Progenitor cell of endocrine pancreas (in vitro differentiated cells): ENCODE data around the gene ARL11. TPM values are rescaled to one million over a fixed set of nuclear protein-coding genes. Genes with fewer than 3 reads are reported as not detected.
"Not testable (repeated sequence)": the region's sequence is repeated elsewhere in the genome, so short reads cannot be mapped to it uniquely, and the experiment has no call there.

Experiments used
- DNase-seq: peaks from one replicate; pipeline ENCODE4 v3.0.0; 2021; ENCODE audit warnings: low spot score; ENCODE audit not compliant: unreplicated experiment
- H3K27ac Mint-ChIP-seq: 2 replicates; pipeline ENCODE4 v1.8.0; 2021; ENCODE audit warnings: mild to moderate bottlenecking, moderate library complexity, mixed read lengths
- H3K27me3 Mint-ChIP-seq: 2 replicates; pipeline ENCODE4 v1.8.0; 2021; ENCODE audit warnings: mixed read lengths
- H3K36me3 Mint-ChIP-seq: 2 replicates; pipeline ENCODE4 v1.8.0; 2022; ENCODE audit warnings: mixed read lengths; ENCODE audit not compliant: insufficient read depth
- H3K4me1 Mint-ChIP-seq: 2 replicates; pipeline ENCODE4 v1.8.0; 2021; ENCODE audit warnings: low read depth, mixed read lengths
- H3K4me3 Mint-ChIP-seq: 2 replicates; pipeline ENCODE4 v1.8.0; 2021; ENCODE audit warnings: low read depth, mild to moderate bottlenecking, moderate library complexity, mixed read lengths
- H3K9me3 Mint-ChIP-seq: 2 replicates; pipeline ENCODE4 v1.8.0; 2021; ENCODE audit warnings: low read depth, mixed read lengths
- CTCF ChIP-seq: fragments of 200-600 bp; sonication (generic); IDR thresholded peaks from one replicate; pipeline ENCODE4 v1.5.0; 2021; ENCODE audit warnings: antibody characterized with exemption, mild to moderate bottlenecking; ENCODE audit not compliant: unreplicated experiment
- total RNA-seq: library from RNA; stranded (reverse); gene quantifications from 2 replicates; pipeline ENCODE4 v1.2.1, GENCODE V29; 2021

The ARL11 gene
- total RNA-seq, 1 donor from 2014 or later, result 0.10 TPM

DNA sequence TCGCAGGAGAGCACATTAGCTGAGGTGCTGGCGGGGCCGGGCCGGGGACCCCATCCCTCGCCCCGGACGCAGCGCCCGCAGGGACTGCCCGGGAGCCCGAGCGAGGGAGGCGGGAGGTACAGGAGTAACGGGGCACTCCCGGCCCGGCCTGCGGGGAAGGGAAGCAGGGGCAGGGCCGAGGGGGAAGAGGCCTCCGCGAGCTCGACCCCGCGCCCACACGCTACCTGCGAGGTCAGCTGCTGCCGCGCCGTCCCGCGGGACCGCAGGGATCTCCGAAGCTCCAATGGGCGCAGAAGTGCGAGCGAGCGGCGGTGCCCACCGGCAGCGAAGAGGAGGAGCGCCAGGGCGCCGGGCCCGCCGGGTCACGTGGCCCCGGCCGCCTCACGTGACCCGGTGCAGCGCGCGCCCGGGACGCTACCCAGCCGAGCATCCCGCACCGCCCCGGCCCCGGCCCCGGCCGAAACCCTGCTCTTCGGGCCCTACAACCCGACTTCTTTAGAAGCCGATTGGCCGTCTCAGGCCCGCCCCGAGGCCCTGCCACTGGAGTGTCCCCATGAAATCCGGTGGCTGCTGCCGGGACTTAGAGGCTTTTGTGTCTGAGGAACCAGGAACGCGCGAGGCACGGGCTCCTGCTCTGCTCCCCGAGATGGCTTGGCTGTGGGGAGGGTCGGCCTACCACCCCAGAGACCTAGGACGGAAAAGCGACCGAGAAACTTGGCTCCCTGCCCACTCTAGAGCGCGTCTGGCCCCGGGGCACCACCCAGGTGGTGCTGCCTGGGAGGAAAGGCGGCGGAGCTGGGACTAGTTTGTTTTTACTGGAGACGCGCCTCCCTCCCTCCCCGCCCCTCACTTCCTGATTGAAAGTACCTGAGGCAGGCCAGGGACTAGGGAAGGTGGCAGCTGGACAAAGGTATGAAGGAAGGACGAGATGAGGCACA, 42.8 kb upstream of the ARL11 start, which contains the start of gene RCBTB1:
Gene RCBTB1, minus strand, starts transcription at position 339 of the 938 bp plus-strand sequence. CDS start 18,279 bp downstream, outside the sequence.
- TF ChIP-seq CTCF, result no peak
- peak within 1 kb of the TSS; percentile 84 for H3K4me3 Mint-ChIP-seq
- peaks cover 20% of the 10 kb centered on the region for H3K4me1 Mint-ChIP-seq
- peak; percentile 55 for DNase-seq
- H3K27me3 Mint-ChIP-seq, result no peaks in the 10 kb centered on the region
- no peaks in the 10 kb centered on the region for H3K9me3 Mint-ChIP-seq
- peaks cover 2% of the 10 kb centered on the region for H3K36me3 Mint-ChIP-seq
- peak within 1 kb of the TSS; percentile 98 for H3K27ac Mint-ChIP-seq

GRCh38 chr13:49586717-49587116, 41.6 kb upstream of the ARL11 start:
- H3K36me3 Mint-ChIP-seq, result no peaks in the 10 kb centered on the region
- H3K9me3 Mint-ChIP-seq, result no peaks in the 10 kb centered on the region
- no peak for TF ChIP-seq CTCF
- peak overlapping the region; percentile 98 for H3K27ac Mint-ChIP-seq
- H3K4me1 Mint-ChIP-seq, result peaks cover 20% of the 10 kb centered on the region
- H3K4me3 Mint-ChIP-seq, result peak overlapping the region; percentile 84
- no peak for DNase-seq
- H3K27me3 Mint-ChIP-seq, result no peaks in the 10 kb centered on the region

DNA sequence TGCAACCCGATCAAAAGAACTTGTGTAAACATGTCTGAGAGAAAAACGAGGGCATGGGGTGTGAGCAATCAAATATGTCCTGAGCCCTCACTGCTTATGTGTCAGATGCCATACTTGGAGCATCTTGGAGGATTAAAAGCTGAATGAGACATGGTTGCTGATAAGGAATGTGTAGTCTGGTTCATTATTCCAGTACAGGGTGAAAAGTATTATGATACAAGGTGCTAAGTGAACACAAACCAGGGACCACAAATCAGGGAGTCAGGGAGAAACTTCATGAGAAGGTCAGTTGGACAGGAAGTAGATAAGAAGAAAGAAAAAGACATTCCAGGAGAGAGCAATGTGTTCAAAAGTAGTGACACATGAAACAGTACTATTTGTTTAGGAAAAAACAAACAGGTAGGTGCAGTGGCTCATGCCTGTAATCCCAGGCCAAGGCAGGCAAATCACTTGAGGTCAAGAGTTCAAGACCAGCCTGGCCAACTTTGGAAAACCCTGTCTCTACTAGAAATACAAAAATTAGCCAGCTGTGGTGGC, 40.9 kb upstream of the ARL11 start:
- no peaks in the 10 kb centered on the region for H3K9me3 Mint-ChIP-seq
- H3K36me3 Mint-ChIP-seq, result no peaks in the 10 kb centered on the region
- no peak for TF ChIP-seq CTCF
- peak overlapping the region; percentile 98 for H3K27ac Mint-ChIP-seq
- no peak overlapping the region for H3K4me3 Mint-ChIP-seq
- no peaks in the 10 kb centered on the region for H3K27me3 Mint-ChIP-seq
- H3K4me1 Mint-ChIP-seq, result peaks cover 20% of the 10 kb centered on the region
- no peak for DNase-seq

DNA sequence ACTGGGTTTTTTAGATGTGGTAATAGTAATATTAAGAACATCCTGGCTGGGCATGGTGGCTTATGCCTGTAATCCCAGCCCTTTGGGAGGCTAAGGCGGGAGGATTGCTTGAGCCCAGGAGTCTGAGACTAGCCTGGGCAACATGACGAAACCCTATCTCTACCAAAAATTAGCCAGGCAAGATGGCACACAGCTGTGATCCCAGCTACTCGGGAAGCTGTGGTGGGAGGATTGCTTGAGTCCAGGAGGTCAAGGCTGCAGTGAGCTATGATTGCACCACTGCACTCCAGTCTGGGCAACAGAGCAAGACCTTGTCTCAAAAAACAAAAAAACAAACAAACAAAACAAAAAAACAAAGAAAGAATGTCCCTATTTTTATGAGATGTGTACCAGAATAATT, 37.6 kb upstream of the ARL11 start:
- not testable (repeated sequence) for H3K27ac Mint-ChIP-seq, H3K36me3 Mint-ChIP-seq, H3K9me3 Mint-ChIP-seq, H3K4me3 Mint-ChIP-seq, DNase-seq, H3K27me3 Mint-ChIP-seq
- H3K4me1 Mint-ChIP-seq, result peaks cover 16% of the 10 kb centered on the region

GRCh38 chr13:49593876-49594275, 34.4 kb upstream of the ARL11 start:
- DNase-seq, H3K27ac Mint-ChIP-seq, H3K4me1 Mint-ChIP-seq, H3K9me3 Mint-ChIP-seq, H3K36me3 Mint-ChIP-seq, H3K27me3 Mint-ChIP-seq, H3K4me3 Mint-ChIP-seq: not testable (repeated sequence)

GRCh38 chr13:49594576-49594975, 33.7 kb upstream of the ARL11 start:
- DNase-seq, result no peak
- no peaks in the 10 kb centered on the region for H3K9me3 Mint-ChIP-seq
- no peak for TF ChIP-seq CTCF
- H3K36me3 Mint-ChIP-seq, result no peaks in the 10 kb centered on the region
- no peak overlapping the region for H3K4me3 Mint-ChIP-seq
- H3K4me1 Mint-ChIP-seq, result no peaks in the 10 kb centered on the region
- no peak overlapping the region for H3K27ac Mint-ChIP-seq
- H3K27me3 Mint-ChIP-seq, result no peaks in the 10 kb centered on the region
